Cerebellar nuclear complex (tissue), 1 donor: ENCODE measurements around the gene CAMTA1.

Source experiments
- DNase-seq, 2 experiments: peaks; one replicate each; lab custom pipeline; 2025; lab: John Stamatoyannopoulos, UW

CAMTA1 gene

DNA sequence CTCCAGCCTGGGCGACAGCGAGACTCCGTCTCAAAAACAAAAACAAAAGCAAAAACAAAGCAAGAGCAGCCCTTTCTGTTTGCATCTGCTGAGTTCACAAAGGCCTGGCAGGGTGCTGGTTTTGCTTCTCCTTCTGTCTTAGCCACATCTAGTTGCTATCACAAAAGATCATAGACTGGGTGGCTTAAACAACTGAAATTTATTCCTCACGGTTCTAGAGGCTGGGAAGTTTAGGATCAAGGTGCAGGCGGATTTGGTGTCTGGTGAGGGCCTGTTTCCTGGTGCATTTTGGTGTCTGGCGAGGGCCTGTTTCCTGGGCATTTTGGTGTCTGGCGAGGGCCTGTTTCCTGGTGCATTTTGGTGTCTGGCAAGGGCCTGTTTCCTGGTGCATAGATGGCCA lies 471.3 kb downstream of the CAMTA1 start:
- DNase-seq: no peak

DNA sequence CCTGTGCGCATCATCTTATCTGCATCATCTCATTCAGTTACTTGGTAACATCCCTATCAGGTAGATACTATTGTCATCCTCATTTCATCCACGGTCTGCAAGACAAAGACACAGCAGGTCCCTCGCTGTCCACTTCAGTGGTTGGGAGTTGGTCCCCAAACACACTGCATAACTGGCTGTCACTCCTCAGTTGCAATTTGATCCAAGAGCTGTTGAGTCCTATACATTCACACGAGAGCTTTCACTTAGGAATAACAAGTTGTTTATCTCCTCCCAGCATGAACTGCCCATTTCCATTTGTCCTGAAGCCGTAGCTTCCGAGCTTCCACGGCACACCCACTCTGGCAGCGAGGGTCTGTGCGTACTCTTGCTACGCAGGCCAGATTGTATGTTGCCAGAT lies 472.0 kb downstream of the CAMTA1 start:
- DNase-seq: no peak

DNA sequence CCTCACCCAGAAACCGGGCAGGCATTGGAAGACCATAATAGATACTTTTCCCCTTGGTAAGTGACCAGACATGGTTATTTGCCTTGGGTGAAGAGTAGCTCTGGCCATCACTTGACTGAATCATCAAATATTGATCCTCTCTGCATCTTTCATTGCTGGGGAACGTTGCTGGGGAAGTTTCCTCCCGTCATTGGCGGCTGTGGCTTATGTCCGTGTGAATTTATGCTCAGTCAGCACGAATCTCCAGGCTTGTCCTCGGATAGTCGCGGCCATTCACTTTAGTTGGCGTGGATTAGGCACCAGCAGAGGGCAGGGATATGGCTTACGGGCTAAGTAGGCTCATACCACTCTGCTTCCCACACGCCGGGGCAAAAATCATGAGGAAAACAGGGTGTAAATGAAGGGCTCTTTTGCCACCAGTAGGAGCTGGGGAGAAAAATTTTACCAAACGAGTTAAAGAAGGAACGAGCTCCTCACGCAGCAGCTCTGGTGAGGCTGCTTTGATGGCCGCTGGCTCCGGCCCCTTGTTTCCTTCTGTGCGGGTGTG lies 473.4 kb downstream of the CAMTA1 start:
- no peak for DNase-seq

DNA sequence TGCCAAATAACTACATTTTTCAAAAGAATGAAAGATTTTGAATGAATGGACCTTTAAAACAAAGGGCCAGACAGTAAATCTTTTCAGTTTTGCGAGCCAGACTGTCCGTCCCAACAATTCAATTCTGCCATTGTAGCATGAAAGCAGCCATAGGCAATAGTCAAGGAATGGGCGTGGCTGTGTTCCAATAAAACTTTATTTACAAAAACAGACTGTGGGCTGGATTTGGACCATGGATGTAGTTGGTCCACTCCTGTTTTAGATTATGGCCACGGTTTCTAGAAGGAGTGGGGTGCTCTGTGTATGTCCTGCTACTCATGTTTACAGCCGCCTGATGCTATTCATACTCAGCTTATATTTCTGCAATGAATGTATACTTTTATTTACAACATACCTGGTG lies 474.7 kb downstream of the CAMTA1 start:
- DNase-seq: no peak

DNA sequence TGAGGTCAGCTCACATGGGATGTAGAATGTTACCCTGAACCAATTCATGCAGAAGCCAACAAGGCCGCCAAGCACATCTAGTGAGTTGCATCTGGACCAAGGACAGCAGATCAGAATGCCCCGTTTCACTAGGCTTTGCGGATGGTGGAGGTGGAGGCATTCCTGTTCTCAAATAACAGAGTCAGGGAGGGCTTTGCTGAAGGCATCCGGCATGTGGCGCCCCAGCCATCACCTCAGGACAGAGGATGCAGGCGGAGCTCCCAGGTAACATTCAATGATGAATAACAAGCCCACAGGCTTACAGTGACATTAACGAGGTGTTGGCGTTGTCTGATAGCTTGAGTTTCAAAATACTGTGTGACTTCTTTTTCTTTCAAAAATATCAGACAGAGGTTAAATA lies 476.2 kb downstream of the CAMTA1 start:
- no peak for DNase-seq

DNA sequence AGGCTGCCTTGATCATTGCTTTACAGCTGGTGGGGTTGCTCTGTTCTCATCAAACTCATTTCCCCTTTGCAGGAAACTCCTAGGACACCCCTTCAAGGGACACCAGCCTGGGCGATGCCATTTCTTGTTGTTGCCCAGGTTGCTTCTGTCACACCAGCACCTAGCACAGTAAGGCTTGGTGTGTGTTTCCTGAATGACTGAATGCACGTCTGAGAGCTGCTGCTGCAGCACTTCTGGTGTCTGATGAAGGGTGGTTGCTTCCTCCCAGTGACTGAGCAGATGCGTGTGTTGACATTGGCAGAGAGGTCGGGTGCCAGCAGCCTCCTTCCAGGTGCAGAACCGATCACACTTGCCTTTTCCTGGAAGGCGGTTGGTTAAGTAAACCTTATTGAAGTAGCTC lies 477.4 kb downstream of the CAMTA1 start:
- DNase-seq: no peak

DNA sequence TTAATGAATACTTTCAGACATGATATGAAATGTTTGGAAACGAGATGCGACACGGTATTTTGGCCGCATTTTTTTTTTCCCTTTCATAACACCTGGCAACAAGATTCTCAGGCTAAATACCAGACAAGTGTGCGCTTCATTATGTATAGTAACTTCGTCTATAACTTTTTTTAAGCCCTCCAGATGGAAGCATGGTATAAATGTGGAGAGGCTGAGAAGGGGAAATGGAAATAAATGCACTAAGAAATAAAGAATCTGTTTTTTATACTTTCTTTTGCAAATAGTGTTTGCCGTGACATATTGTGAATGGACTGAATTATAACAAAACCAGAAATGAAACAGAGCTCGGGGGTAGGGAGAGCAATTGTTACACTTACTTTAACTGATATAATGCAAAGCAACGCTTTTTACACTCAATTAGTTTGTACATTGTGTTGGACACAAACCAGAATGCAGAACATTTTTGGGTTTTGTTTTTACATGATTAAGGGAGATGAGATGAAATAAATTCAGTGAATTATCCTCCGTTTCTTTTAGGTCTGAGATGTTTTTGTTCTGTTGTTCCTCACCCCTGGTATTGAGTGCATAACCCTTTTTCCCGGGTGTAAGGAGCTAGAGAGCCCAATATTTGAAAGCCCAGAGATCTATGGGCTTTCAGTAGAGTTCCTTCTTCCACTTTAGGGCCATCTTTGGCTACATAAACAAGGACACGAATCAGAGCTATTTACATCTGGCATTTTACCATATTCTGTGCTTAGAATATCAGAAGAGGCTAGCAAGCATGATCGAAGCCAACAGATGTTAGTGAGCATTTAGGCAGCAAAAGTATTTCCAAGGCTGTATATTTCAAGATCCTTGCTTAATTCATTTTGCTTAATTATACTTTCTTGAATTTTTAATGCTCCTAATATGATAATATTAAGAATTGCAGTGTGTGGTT lies 478.0 kb downstream of the CAMTA1 start:
- DNase-seq: no peak

DNA sequence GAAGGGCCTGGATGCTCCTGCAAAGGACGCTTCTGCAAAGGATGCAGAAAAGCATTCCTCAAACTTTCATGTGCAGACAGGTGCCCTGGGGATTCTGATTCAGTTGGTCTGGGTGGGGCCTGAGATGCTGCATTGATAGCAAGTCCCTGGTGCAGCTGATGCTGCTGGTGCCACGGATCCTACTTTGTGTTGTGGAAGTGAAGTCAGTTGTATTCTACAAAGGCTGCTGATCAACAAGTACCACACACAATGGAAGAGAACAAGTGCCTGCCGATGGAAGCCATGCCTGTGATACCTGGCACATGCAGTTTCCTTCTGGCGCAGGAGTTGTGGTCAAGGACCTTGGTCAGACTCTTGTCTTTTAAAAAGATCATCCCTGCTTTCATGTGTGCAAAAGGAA lies 478.8 kb downstream of the CAMTA1 start:
- DNase-seq: no peak

DNA sequence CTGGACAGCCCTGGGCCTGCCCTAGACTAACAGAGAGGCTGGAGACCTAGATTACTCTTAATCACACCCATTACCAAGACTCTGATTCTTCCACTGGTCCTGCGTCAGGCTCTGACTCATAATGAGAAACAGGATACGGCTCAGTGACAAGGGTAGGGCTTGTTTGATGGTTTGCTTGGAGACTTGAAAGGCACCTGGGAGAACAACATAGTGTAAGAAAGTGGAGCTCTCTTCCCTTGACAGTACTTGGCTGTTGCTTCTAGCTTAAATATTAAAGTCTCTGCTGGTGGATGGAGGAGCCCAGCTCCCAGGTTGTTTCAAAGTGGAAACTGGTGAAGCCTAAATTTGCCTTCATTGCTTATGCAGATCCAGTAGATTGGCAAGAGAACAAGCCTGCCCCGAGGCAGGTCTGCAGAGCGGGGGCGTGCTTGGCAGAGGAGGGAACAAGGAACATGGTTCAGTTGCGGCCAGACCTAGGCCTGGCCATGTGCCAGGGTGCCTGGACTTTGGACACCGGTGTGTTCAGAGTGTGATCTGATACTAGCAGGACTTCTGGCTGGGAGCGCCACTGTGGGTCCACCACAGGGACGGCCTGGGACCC lies 480.6 kb downstream of the CAMTA1 start:
- no peak for DNase-seq

DNA sequence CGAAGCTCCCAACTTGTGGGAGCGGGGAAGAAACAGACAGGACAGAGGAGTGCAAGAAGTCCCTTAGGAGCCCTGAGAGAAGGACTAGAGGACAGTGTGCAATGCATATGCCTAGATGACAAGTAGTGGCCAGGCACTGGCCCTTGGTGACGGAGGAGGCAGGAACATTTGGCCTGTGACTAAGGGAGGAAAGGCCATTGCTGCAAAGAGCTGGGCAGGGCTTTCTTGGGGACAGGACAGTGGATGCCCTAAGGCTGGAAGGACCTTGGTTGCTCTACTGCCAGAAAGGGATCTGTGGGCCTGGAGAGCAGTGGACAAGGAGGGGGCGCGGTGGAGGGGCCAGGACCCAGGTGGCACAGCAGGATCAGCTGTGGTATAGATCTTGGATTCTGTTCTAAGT lies 481.3 kb downstream of the CAMTA1 start:
- no peak for DNase-seq

DNA sequence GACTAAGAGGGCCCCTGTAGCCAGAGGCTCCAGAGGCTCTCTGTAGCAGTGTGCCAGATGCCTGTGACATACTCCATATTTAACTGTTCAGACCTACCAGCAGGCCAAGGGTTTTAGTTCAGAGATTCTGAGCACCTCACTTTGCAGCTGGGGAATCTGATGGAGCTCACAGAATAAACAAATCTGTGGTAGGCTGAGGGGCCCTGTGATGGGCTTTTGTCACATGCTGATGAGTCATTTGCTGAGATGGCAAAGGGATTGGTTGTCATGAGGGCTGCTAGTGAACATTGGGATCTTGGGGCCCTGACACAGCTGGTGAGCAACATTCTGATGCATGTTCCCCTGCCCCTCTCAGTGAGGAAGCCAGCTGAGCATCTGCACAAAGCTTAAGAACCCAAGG lies 482.2 kb downstream of the CAMTA1 start:
- DNase-seq: no peak

DNA sequence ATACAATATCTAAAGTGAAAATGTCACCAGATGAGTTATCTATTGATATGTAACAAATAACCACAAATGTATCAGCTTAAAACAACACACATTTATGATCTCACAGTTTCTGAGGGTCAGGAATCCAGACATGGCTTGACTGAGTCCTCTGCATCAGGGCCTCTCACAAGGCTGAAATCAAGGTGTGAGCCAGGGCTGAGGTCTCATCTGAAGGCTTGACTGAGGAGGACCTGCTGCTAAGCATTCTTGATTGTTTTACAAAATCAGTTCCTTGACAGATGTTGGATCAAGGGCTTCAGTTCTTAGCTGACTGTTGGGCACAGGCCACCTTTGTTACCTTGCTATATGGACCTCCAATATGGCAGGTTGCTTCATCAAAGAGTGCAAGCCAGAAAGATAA lies 483.7 kb downstream of the CAMTA1 start:
- no peak for DNase-seq

DNA sequence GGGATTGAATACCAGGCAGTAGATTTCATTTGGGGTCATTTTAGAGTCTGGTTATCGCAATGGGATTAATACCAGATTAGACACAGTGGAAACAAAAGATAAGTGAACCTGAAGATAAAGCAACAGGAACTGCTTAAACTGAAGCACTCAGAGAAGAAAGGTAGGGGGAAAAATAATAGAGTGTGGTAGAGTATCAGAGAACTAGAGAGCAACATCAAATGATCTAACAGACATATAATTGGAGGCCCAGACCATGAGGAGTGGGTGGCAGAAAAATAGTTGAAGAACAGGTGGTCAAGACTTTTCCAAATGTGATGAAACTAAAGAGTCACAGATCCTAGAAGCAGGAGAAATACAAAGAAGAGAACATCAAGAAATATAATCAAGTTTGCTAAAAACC lies 484.3 kb downstream of the CAMTA1 start:
- DNase-seq: no peak

DNA sequence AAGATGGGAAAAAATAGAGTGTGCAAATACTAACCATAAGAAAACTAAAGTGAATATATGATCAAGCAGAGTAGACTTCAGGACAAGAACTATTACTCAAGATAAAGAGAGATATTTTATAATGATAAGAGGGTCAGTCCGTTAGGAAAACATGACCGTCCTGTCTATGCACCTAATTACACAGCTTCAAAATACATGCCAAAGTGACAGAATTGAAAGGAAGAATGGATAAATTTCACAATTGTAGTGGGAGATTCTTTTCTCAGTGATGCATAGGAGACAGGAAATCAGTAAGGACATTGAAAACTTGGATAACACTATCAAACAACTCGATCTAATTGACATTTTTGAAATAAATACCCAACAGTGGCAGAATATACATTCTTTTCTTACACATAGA lies 489.0 kb downstream of the CAMTA1 start:
- DNase-seq: no peak

DNA sequence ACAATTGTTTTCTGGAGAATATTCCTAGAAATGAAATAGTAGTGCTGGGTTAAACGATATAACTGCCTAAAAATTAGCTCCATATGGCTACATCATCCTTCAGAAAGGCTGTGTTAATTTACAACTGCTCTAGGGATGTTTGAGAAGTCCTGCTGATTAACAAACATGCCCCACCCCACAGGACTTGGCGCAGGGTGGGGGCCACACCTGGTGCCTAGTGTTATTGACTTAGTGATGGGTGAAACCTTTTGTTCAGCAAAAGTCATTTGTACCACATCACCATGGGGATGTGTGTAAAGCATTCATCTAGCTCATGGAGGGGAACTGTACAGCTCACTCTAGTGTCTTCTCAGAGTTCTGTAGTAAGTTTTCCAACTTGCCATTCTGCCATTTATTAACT lies 492.8 kb downstream of the CAMTA1 start:
- no peak for DNase-seq

DNA sequence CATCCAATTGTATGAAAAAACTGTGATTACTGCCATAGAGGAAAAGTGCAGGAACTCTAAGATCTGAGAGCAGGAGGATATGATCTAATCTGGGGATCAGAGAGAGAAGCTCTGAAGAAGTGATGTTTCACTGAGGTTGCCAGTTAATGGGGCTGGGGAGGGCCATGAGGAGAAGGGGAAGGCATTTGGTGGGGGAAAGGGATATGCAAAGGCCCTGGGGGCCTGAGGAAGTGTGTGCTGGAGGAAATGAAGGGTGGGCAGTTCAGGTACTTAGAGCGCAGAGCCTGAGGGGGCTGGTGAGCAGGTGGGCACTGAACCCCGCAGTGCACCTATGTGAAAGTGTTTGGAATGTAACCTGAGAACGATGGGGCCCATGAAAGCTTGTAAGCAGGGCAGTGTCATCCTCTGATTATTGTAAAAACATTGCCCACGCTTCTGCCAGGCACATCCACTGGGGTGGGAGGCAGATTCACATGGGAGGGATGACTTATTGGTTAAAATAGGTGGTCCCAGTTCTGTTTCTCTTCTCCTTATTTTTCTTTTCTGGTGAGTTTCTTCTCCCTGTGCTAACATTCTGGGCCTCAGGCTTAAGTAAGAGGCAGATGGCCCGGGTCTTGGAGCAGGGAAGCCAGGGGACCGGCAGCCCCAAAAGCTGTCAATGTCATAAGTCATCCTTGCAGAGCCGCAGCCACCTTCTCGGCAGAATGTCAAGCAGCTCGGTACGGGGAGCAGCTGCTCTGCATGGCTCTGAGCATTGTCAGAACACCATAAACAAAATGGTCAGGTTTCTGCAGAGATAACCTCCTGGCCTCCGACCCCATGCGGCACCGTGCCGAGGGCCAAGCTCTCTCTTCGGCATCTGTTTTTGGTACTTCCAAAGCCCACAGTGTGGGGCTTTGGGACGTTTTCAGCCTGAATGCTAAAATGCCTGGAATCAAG lies 493.8 kb downstream of the CAMTA1 start:
- peak in 1 of 2 experiments; percentile 12 for DNase-seq

DNA sequence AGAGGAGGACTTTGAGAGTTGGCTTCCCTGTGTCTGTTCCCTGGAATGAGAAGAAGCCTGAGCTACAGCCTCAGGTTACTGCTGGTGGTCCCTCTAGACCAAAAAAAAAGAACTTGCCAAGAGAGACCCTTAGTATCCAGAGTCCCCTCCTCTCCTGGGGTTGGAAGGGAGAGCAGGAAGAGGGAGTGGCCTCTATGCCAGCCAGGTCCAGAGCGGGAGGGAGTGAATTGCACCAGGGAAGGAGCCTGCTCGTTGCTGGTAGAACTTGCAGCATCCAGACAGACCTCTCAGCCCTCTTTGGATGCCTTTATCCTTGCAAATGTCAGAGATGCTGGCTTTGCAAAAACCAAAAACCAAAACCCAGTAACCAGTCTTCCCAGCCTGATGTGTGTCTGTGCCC lies 494.5 kb downstream of the CAMTA1 start:
- no peak for DNase-seq

DNA sequence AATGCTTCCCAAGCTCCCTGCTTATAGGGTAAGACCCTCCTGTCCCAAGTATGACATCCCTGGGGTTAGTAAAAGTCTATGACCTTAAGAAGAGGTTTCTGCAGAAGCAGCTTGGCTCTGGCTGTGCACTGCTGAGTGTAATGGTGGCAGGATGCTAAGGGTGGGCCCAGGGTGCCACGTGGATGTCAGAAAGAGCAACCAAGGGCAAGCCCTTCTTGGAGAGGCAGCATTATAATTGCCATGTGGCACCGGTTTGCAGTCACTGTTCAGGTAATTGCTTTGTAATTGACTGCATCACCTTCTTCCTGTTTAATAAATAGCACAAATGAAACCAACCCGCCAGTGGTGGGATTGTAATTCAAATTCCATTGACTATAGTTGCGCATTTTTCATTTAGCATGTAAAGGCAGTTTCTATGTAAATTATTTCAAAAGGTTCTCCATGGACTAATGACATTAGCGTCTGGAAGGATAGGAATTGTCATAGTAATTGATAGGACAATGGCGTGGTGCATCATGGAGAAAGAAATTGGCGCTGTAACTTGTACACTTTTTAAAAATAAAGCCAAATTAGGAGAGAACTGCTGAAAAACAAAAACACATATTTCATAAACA lies 495.2 kb downstream of the CAMTA1 start:
- DNase-seq: no peak

DNA sequence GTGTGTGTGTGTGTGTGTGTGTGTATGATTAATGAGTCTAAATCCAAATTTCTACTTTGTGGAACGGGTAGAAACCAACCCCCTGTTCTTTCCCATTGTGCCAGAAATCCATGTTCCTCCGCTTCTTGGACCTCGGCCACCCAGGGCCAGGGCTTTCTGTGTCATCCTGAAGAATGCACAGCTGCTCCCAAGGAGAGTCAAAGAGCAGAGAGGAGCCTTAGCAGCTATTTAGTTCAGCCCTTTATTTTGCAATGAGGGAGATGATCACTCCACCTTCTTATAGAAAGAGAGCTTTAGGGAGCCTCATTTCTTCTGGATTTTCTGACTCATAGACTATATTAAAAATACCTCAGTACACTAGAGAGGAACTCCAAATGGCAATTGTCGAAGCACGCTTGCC lies 496.6 kb downstream of the CAMTA1 start:
- DNase-seq: no peak

DNA sequence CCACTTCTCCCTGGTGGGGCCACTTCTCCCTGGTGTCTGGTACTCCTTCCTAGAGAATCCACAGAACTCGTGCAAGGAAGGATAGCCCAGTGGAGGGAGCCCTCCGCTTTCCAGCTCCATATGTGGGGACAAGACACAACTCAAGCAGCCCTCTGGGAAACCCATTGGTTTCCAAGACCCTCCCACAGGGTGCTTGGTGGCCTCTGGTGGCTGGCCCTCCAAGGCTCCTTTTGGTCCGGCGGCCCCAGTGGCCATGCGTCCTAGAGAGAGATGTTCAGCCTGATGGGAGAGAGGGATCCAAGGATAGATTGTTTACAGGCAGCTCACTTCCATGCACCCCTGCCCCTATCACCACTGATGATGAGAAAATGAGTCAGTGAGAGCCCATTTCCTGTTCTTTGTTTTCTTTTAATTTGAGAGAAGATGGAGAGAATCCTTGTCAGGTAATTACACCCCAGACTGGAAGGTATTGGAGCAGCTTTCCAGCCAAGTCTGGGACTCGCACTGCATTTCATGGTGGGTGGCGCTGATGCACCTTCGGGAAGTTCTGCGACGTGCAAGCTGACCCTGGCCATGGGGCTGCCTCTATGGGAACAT lies 499.7 kb downstream of the CAMTA1 start:
- no peak for DNase-seq

DNA sequence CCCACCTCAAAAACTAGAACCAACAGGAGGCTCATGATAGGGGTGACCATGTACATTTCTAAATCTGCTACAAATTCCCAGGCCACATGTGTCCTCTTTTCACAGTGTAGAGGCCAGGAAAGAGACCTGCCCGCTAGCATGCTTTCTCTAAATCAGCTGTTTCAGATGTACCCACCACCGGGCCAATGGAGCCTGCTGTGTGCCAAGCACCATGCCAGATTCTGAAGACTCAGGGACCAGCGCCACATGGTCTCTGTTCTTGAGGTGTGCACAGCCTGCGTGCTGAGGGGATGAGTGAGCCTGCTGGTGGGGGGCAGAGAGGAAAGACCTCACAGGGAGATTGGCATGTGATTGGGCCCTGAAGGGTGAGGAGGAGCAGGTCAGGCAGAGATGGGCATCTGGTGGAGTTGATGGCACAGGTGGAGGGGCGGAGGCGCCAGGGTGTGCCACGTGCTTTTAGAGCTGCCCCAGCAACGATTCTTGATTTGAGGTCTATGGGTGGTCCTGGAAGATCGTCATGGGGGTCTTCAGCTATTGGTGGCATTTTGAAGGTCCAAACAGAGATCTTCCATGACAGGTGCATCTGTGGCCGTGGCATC lies 500.7 kb downstream of the CAMTA1 start:
- DNase-seq: no peak
